Kidney epithelial cell (primary cell): ENCODE results near the gene YBEY. TPM values are rescaled to one million over a fixed set of nuclear protein-coding genes. Genes with fewer than 3 reads are reported as not detected.

Experiments used
- DNase-seq: peaks from one replicate; pipeline ENCODE4 v3.0.0-alpha.2; 2010; ENCODE audit warnings: low read depth
- H3K27me3 ChIP-seq: 2 replicates; pipeline ENCODE4 v1.6.0; 2011; ENCODE audit warnings: low read length; ENCODE audit not compliant: control insufficient read depth, insufficient read depth
- H3K36me3 ChIP-seq: 2 replicates; pipeline ENCODE4 v1.5.1; 2011; ENCODE audit warnings: low read length; ENCODE audit not compliant: control insufficient read depth, insufficient read depth
- H3K4me3 ChIP-seq: 2 replicates; pipeline ENCODE4 v1.5.1; 2011; ENCODE audit warnings: low read depth, mild to moderate bottlenecking, control low read depth, low read length
- total RNA-seq: library from RNA; depleted of rRNA; stranded (reverse); fragments of >200 nt; gene quantifications from 2 replicates; pipeline ENCODE4 v1.2.3, GENCODE V29; 2015
- TF ChIP-seq, protein P1 (sequence below): IDR thresholded peaks from 2 replicates; pipeline ENCODE4 v1.5.1; 2011; ENCODE audit warnings: mild to moderate bottlenecking, moderate library complexity, low read length, control low read depth, inconsistent platforms; ENCODE audit not compliant: insufficient read depth, poor library complexity, severe bottlenecking

Gene YBEY
- total RNA-seq, 1 donor from 2014 or later: 23.7 TPM

DNA sequence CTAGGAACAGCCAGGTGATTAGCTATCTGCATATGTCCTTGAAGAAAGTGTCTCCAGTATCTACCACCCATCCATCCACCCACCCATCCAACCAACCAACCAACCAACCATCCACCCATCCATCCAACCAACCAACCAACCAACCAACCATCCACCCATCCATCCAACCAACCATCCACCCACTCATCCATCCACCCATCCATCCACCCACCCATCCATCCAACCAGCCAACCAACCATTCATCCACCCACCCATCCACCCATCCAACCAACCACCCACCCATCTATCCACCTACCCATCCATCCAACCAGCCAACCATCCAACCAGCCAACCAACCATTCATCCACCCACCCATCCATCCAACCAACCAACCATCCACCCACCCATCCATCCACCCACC is 25.4 kb downstream of the YBEY start:
- no peak for DNase-seq
- Histone ChIP-seq H3K27me3 (no peaks in the 10 kb centered on the region), H3K36me3 (no peaks in the 10 kb centered on the region), H3K4me3 (no peak overlapping the region)
- TF ChIP-seq, protein P1, sequence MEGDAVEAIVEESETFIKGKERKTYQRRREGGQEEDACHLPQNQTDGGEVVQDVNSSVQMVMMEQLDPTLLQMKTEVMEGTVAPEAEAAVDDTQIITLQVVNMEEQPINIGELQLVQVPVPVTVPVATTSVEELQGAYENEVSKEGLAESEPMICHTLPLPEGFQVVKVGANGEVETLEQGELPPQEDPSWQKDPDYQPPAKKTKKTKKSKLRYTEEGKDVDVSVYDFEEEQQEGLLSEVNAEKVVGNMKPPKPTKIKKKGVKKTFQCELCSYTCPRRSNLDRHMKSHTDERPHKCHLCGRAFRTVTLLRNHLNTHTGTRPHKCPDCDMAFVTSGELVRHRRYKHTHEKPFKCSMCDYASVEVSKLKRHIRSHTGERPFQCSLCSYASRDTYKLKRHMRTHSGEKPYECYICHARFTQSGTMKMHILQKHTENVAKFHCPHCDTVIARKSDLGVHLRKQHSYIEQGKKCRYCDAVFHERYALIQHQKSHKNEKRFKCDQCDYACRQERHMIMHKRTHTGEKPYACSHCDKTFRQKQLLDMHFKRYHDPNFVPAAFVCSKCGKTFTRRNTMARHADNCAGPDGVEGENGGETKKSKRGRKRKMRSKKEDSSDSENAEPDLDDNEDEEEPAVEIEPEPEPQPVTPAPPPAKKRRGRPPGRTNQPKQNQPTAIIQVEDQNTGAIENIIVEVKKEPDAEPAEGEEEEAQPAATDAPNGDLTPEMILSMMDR: no peak

DNA sequence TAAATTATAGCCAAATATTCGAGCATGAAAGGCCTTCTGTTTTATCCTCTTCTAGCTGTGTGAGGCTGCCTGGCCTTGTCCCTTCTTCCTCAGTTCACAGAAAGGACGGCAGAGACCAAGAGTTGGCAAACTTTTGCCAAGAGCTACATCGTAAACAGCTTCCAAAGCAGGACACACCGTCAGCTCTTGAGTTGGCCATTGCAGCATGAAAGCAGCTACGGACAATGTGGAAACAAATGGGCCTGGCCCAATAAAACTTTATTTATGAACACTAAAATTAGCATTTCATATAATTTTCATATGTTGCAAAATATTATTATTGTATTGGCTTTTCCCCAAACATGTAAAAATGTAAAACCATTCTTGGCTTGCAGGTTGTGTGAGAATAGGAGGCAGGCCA is 26.8 kb downstream of the YBEY start:
- Histone ChIP-seq H3K4me3 (no peak overlapping the region), H3K36me3 (no peaks in the 10 kb centered on the region), H3K27me3 (no peaks in the 10 kb centered on the region)
- TF ChIP-seq, protein P1: no peak
- DNase-seq: no peak

DNA sequence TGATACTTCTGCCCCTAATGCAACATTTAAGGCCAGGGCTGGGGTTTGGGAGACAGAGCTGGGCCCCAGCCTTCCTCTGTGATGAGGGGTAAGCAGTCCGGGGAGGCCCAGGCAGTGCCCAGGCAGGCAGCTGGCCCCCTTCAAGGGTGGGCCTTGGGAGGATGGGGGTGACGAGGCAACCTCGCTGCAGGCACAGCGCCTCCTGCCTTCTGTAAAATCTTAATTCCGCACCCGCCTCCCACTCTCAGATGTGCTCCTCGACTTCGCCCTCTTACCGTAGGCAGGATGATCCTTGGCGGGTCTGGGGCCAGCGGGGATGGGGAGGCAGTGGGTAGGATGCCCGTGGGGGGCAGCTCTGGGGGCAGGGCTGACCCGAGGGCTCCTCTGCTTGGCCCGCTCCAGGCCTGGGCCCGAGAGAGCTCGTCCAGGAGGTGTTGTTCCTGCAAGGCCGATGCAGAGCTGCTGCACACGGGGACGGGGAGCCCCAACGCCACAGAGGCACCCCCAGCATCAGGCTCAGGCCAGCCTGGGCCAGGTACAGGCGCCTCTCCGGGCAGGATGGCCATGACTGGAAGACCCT is 28.4 kb downstream of the YBEY start:
- no peaks in the 10 kb centered on the region for H3K36me3 ChIP-seq
- DNase-seq: no peak
- no peak overlapping the region for H3K4me3 ChIP-seq
- TF ChIP-seq, protein P1: no peak
- no peaks in the 10 kb centered on the region for H3K27me3 ChIP-seq

DNA sequence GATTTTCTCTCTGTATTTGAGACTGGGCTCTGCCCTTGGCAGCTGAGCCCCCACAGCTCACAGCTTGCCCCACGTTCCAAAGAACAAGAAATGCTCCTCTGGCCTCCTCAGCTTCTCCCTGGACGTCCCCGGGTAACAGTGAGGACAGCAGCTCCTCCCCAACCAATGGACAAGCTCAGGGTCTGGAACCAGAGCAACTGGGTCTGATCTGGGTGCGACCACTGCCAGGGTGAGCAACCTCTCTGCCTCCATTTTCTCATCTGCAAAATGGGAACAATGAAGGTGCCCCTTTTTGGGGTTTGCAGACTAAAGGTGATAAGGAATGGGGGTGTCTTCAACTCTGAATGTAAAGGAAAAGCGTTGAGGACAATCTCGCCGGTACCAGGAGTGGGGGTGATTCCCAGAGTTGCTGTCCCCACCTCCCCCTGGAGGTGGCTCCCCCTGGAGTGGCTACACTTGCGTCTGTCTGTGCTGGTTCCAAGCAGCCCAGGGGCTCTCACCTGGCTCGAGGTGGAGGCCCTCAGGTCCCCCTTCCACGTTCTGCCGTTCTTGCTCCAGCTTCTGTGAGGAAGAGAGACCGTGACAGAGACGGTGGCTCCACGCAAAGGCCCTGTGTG is 30.7 kb downstream of the YBEY start:
- Histone ChIP-seq H3K27me3 (no peaks in the 10 kb centered on the region), H3K36me3 (no peaks in the 10 kb centered on the region), H3K4me3 (no peak overlapping the region)
- no peak for DNase-seq
- TF ChIP-seq, protein P1: no peak

DNA sequence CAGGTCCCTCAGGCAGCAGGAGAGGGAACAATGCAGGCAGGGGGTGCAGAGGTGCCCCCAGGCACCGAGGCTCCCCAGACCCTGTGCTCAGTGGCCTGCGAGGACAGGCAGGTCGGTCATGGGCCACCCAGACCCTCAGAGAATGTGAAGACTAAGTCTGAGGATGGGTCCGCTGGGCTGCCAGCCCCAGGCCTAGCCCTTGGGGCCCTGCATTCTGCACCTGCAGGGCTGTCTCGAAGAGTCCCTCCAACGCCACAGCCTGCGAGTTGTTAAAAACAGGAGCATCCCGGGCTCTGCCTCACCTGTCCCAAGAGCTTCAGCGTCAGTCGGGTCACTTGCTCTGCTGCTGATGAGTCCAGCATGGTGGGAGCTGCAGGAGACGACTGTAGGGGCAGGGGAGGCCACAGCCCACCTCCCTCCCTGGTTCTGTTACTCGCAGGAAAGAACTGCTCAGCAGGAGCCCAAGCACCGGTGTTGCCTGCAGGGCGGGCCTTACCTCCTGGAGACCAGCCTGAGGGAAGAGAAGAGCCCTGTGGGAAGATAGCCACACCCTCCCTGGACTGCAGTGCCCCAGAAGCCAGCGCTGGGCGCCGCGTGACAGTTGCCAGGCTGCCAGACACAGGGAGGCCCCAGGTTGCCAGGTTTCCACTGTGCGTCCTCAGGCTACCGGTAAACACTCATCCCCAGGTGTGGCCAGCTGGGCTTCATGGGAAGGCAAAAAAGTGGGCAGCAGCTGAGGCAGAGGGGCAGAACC is 31.7 kb downstream of the YBEY start:
- H3K27me3 ChIP-seq: no peaks in the 10 kb centered on the region
- no peaks in the 10 kb centered on the region for H3K36me3 ChIP-seq
- no peak overlapping the region for H3K4me3 ChIP-seq
- TF ChIP-seq, protein P1: no peak
- DNase-seq: no peak
